HepG2 (cell line): ENCODE results near the gene BANP. TPM values are rescaled to one million over a fixed set of nuclear protein-coding genes. Genes with fewer than 3 reads are reported as not detected.

Source experiments
- ATAC-seq: fragments of 200-7000 bp; cut with Tn5 transposase; 3 replicates; pipeline ENCODE4 v1.9.1; 2020; ENCODE audit warnings: mild to moderate bottlenecking, moderate library complexity
- BruUV-seq: library from RNA; stranded (reverse); fragments of 400-500 nt; replicated peaks from 2 replicates; lab custom pipeline; 2021; lab: Mats Ljungman, UMichigan
- CTCF ChIA-PET: fragments of 300-600 bp; formaldehyde crosslinking; extraction: SDS; loops from one replicate; lab custom pipeline; 2021; ENCODE audit warnings: low total read pairs, inconsistent platforms, low intra/inter-chr PET ratio; lab: Yijun Ruan, JAX
- POLR2A ChIA-PET: fragments of 350-600 bp; sonication (Branson Sonifier 250); formaldehyde crosslinking; loops from one replicate; lab custom pipeline; 2020; ENCODE audit warnings: antibody characterized with exemption, inconsistent platforms; lab: Yijun Ruan, JAX
- DNase-seq: peaks from one replicate; pipeline ENCODE4 v3.0.0-alpha.2; 2015; ENCODE audit warnings: low spot score
- FAIRE-seq: peaks from 3 replicates; lab custom pipeline; 2011; peaks lifted over from hg19 to GRCh38; lab: Jason Lieb, UNC
- H2AFZ ChIP-seq: one replicate; pipeline ENCODE4 v1.6.1; 2011; ENCODE audit warnings: low read length, inconsistent platforms
- H3K27ac ChIP-seq: fragments of 300-600 bp; 3 replicates; pipeline ENCODE4 v1.8.0; 2011; ENCODE audit warnings: mixed run types, mild to moderate bottlenecking, mixed read lengths, low read length, inconsistent platforms; ENCODE audit not compliant: insufficient read depth; ENCODE audit errors: extremely low read length
- H3K27me3 ChIP-seq, 2 experiments: fragments of 200-600 bp in 1 of 2; 2 replicates in 1 of 2; 3 replicates in 1 of 2; pipeline versions ENCODE4 v1.6.0 to v1.8.0; 2011; ENCODE audit warnings: low read length in 2 of 2, mild to moderate bottlenecking in 2 of 2, moderate library complexity in 2 of 2, inconsistent platforms in 1 of 2; ENCODE audit not compliant: insufficient read depth in 2 of 2, control insufficient read depth in 1 of 2
- H3K36me3 ChIP-seq, 2 experiments: fragments of 200-600 bp in 1 of 2; replicated peaks in 1 of 2; 2 replicates in 1 of 2; 3 replicates in 1 of 2; pipeline versions ENCODE4 v1.5.1 to v1.8.0; 2011; ENCODE audit warnings: low read length in 2 of 2, inconsistent platforms in 1 of 2; ENCODE audit not compliant: insufficient read depth in 2 of 2, control insufficient read depth in 1 of 2
- H3K4me1 ChIP-seq: 2 replicates; pipeline ENCODE4 v1.5.1; 2012; ENCODE audit warnings: low read length, inconsistent platforms; ENCODE audit not compliant: insufficient read depth
- H3K4me2 ChIP-seq: 2 replicates; pipeline ENCODE4 v1.6.0; 2011; ENCODE audit warnings: low read depth, low read length, inconsistent platforms
- H3K4me3 ChIP-seq, 3 experiments: fragments of 200-600 bp in 1 of 3; sonication (generic), shearing (Covaris generic) in 1 of 3; replicated peaks in 1 of 3; 2 replicates each; pipeline ENCODE4 v1.5.1; 2011 to 2016; ENCODE audit warnings: low read length in 3 of 3, inconsistent platforms in 2 of 3, low read depth in 2 of 3, mild to moderate bottlenecking in 2 of 3, control low read depth in 1 of 3, mixed read lengths in 1 of 3; ENCODE audit not compliant: insufficient read depth in 1 of 3
- H3K79me2 ChIP-seq: one replicate; pipeline ENCODE4 v1.6.1; 2011; ENCODE audit warnings: low read length, inconsistent platforms; ENCODE audit not compliant: insufficient read depth
- H3K9ac ChIP-seq: 2 replicates; pipeline ENCODE4 v1.6.0; 2011; ENCODE audit warnings: mild to moderate bottlenecking, low read depth, low read length, inconsistent platforms; ENCODE audit not compliant: insufficient read depth
- H3K9me3 ChIP-seq: 2 replicates; pipeline ENCODE4 v1.5.1; 2012; ENCODE audit warnings: mild to moderate bottlenecking, low read length
- H4K20me1 ChIP-seq: 2 replicates; pipeline ENCODE4 v1.6.0; 2011; ENCODE audit warnings: inconsistent platforms, mild to moderate bottlenecking, low read length, moderate library complexity; ENCODE audit not compliant: insufficient read depth
- ADNP ChIP-seq: sonication (generic); formaldehyde crosslinking; IDR thresholded peaks from 2 replicates; pipeline ENCODE4 v1.4.0; 2020; ENCODE audit warnings: missing genetic modification reagents
- CENPBD1 ChIP-seq: sonication (generic); formaldehyde crosslinking; IDR thresholded peaks from 2 replicates; pipeline ENCODE4 v1.8.0; 2022; ENCODE audit warnings: missing genetic modification reagents, low read depth, mild to moderate bottlenecking, borderline replicate concordance
- ELF3 ChIP-seq: IDR thresholded peaks from 2 replicates; pipeline ENCODE4 v1.6.1; 2016; ENCODE audit warnings: missing genetic modification reagents, missing compliant biosample characterization
- NFYB ChIP-seq: sonication (generic); formaldehyde crosslinking; IDR thresholded peaks from 2 replicates; pipeline ENCODE4 v1.4.0; 2020; ENCODE audit warnings: missing genetic modification reagents
- NFYC ChIP-seq: IDR thresholded peaks from 2 replicates; pipeline ENCODE4 v1.6.1; 2016; ENCODE audit warnings: missing genetic modification reagents, missing compliant biosample characterization
- PBX2 ChIP-seq: IDR thresholded peaks from 2 replicates; pipeline ENCODE4 v1.6.1; 2016; ENCODE audit warnings: control low read depth
- SMC3 ChIP-seq: IDR thresholded peaks from 2 replicates; pipeline ENCODE4 v1.6.1; 2011; ENCODE audit warnings: low read length, improper control_type of control experiment
- SMYD3 ChIP-seq: sonication (generic); formaldehyde crosslinking; IDR thresholded peaks from 2 replicates; pipeline ENCODE4 v1.8.1; 2023; ENCODE audit warnings: mild to moderate bottlenecking, missing genetic modification reagents
- SP2 ChIP-seq: sonication (generic); formaldehyde crosslinking; IDR thresholded peaks from 2 replicates; pipeline ENCODE4 v1.5.1; 2020; ENCODE audit warnings: mild to moderate bottlenecking, missing genetic modification reagents
- SUZ12 ChIP-seq: fragments of 150-350 bp; IDR thresholded peaks from 2 replicates; pipeline ENCODE4 v1.6.1; 2014; ENCODE audit warnings: low read depth, low read length
- TBP ChIP-seq: sonication (generic); formaldehyde crosslinking; IDR thresholded peaks from 2 replicates; pipeline ENCODE4 v1.5.0; 2020; ENCODE audit warnings: missing genetic modification reagents
- TP53 ChIP-seq: sonication (generic); formaldehyde crosslinking; conservative IDR thresholded peaks from 2 replicates; pipeline ENCODE4 v1.4.0; 2020; ENCODE audit warnings: missing genetic modification reagents
- ZFP91 ChIP-seq: sonication (generic); formaldehyde crosslinking; IDR thresholded peaks from 2 replicates; pipeline ENCODE4 v1.9.0; 2022; ENCODE audit warnings: missing genetic modification reagents, mild to moderate bottlenecking, borderline replicate concordance
- ZFYVE20 ChIP-seq: sonication (generic); formaldehyde crosslinking; IDR thresholded peaks from 2 replicates; pipeline ENCODE4 v1.8.0; 2023; ENCODE audit warnings: low read depth, mild to moderate bottlenecking, moderate library complexity, missing genetic modification reagents, borderline replicate concordance
- ZNF460 ChIP-seq: sonication (generic); formaldehyde crosslinking; IDR thresholded peaks from 2 replicates; pipeline ENCODE4 v1.5.1; 2020; ENCODE audit warnings: missing genetic modification reagents, mild to moderate bottlenecking, borderline replicate concordance
- ZNF687 ChIP-seq: sonication (generic); formaldehyde crosslinking; IDR thresholded peaks from 2 replicates; pipeline ENCODE4 v1.5.1; 2020; ENCODE audit warnings: mild to moderate bottlenecking, missing genetic modification reagents, moderate library complexity
- ZNF772 ChIP-seq: sonication (generic); formaldehyde crosslinking; IDR thresholded peaks from 2 replicates; pipeline ENCODE4 v1.5.0; 2020; ENCODE audit warnings: mild to moderate bottlenecking, missing genetic modification reagents
- WGBS: methylation state at CpG from one replicate; pipeline ENCODE4 v1.1.6; 2017; ENCODE audit warnings: low lambda C conversion rate; 5-methylcytosine and 5-hydroxymethylcytosine counted together
- in situ Hi-C: cut with HindIII; loops from 2 replicates; pipeline ENCODE4 v1.10.0; 2017; ENCODE audit warnings: low pct_unique_long_range_greater_than_20kb; ENCODE audit not compliant: extremely low pct_ligation_motif_present
- intact Hi-C: fragments of 100-400 bp; cut with micrococcal nuclease; formaldehyde crosslinking; loops from one replicate; pipeline ENCODE4 v1.10.0; 2022; ENCODE audit not compliant: unreplicated experiment
- polyA plus RNA-seq, 8 experiments: library from polyadenylated mRNA; depleted of rRNA in 3 of 8; stranded (reverse) in 7 of 8; unstranded in 1 of 8; fragments of >200 nt; fragmentation: Illumina TruSeq in 4 of 8; extraction: Trizol in 4 of 8; gene quantifications; 2 replicates each; pipeline versions ENCODE4 v1.2.1 to v1.2.3, GENCODE V29; 2011 to 2016; ENCODE audit warnings: low read depth in 4 of 8, missing spikeins in 1 of 8, mixed read lengths in 1 of 8; ENCODE audit not compliant: insufficient read depth in 1 of 8
- total RNA-seq, 5 experiments: library from RNA; depleted of rRNA; stranded (reverse); fragments of >200 nt; fragmentation: Illumina TruSeq; extraction: Trizol; gene quantifications; 2 replicates each; pipeline ENCODE4 v1.2.3, GENCODE V29; 2016; ENCODE audit warnings: low read depth in 1 of 5

The BANP gene
- total and polyA plus RNA-seq, 2 of the 13 experiments (the other 11 are each of a cell fraction or from before 2014, with no cell fraction given) = 20.2 to 23.8 TPM

DNA sequence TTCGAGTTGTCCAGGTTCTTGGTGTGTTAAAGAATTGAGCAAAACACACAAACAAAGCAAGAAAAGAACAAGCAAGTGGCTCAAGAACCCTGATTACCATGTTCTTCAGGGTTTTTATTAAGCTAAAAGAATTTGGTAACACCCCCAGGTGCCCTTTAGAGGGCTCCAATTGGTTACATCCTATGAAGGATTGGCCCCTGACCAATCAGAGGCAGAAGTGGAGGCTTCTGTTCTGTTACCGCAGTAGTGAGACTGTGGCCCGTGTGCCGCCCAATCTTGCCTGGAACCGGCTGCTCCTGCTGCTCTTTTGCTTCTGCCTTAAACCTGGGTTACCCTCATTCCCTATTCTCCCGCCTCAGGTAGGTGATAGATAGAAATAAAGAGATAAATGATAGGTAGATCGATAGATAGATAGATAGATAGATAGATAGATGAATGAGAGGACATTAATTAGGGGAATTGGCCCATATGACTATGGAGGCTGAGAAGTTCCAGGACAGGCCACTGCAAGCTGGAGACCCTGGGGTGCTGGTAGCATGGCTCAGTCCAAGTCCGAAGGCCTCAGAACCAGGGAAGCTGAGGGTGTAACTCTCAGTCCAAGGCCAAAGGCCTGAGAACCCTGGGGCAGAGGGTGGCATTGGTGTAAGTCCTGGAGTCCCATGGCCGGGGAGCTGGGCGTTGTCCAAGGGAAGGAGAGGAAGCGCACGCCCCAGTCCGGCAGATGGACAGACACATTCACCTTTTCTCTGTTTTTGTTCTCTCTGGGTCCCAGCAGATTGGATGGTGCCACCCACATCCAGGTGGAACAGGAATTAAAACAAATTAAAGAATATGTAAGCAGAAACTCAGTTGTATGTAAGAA, 11.4 kb upstream of the BANP start:
- no peaks in the 10 kb centered on the region for H3K36me3 ChIP-seq
- POLR2A ChIA-PET = interaction anchor here (1.4 to 1.8 kb wide), 2 partner anchors 9 to 11 kb away, joined by 5 to 13 read pairs; partner anchors contain the start of gene BANP
- FAIRE-seq (no peak), ATAC-seq (no peak), DNase-seq (peak; percentile 26)
- intact Hi-C loops = no loop called here
- no peak overlapping the region for H3K9ac ChIP-seq
- 75% methylated on average over 13 of the region's 13 CpGs for WGBS
- H3K27me3 ChIP-seq = no peaks in the 10 kb centered on the region; a peak in 1 of 5 replicates
- in situ Hi-C loops = no loop called here
- peak overlapping the region; percentile 21; the same call in 1 of the 2 replicates for H3K4me2 ChIP-seq
- H2AFZ ChIP-seq = peak overlapping the region; percentile 76
- no peak overlapping the region for H3K27ac ChIP-seq
- CTCF ChIA-PET = no interaction called here
- H3K9me3 ChIP-seq = no peaks in the 10 kb centered on the region
- peaks cover 47% of the 10 kb centered on the region for H3K4me1 ChIP-seq
- H3K79me2 ChIP-seq = peaks cover 16% of the 10 kb centered on the region
- no TSS peak for BruUV-seq
- no peak overlapping the region; a peak in 2 of 6 replicates for H3K4me3 ChIP-seq
- peaks cover 6% of the 10 kb centered on the region; the same call in 1 of the 2 replicates for H4K20me1 ChIP-seq
- TF ChIP-seq TP53 (no peak), ADNP (CRISPR knock-in tag) (no peak), CENPBD1 (CRISPR knock-in tag) (no peak), ELF3 (CRISPR knock-in tag) (no peak), SMC3 (no peak), NFYC (peak; percentile 85), ZNF687 (peak; percentile 34), ZNF460 (CRISPR knock-in tag) (no peak), TBP (CRISPR knock-in tag) (no peak), ZFP91 (CRISPR knock-in tag) (no peak), SMYD3 (CRISPR knock-in tag) (no peak), SUZ12 (no peak), ZNF772 (CRISPR knock-in tag) (0 out of 2 replicates have a peak, but pooled peaks have one; percentile 13), SP2 (CRISPR knock-in tag) (peak; percentile 64), PBX2 (CRISPR knock-in tag) (peak; percentile 74), NFYB (CRISPR knock-in tag) (peak; percentile 81), ZFYVE20 (CRISPR knock-in tag) (no peak)
